DOHH2 (cell line): Measurements from ENCODE around the gene NRCAM.

ENCODE experiments used
- H3F3A ChIP-seq: fragments of 200-600 bp; sonication (generic), shearing (Covaris generic); 2 replicates; pipeline ENCODE4 v1.6.0; 2016; ENCODE audit warnings: antibody characterized with exemption, mild to moderate bottlenecking; ENCODE audit not compliant: control insufficient read depth, insufficient read depth
- H3K27ac ChIP-seq: fragments of 200-600 bp; sonication (generic); 2 replicates; pipeline ENCODE4 v1.5.1; 2014; ENCODE audit warnings: low read depth, mild to moderate bottlenecking, low read length, moderate library complexity
- H3K27me3 ChIP-seq: fragments of 200-600 bp; sonication (generic); 2 replicates; pipeline ENCODE4 v1.6.1; 2014; ENCODE audit warnings: mild to moderate bottlenecking, low read length, mixed read lengths; ENCODE audit not compliant: control insufficient read depth
- H3K36me3 ChIP-seq: fragments of 200-600 bp; sonication (generic); 2 replicates; pipeline ENCODE4 v1.6.1; 2014; ENCODE audit warnings: mild to moderate bottlenecking, low read length, moderate library complexity, mixed read lengths; ENCODE audit not compliant: control insufficient read depth
- H3K4me1 ChIP-seq: fragments of 200-600 bp; sonication (generic); 2 replicates; pipeline ENCODE4 v1.6.1; 2014; ENCODE audit warnings: mild to moderate bottlenecking, low read length, mixed read lengths; ENCODE audit not compliant: control insufficient read depth
- H3K4me2 ChIP-seq: fragments of 200-600 bp; sonication (generic); 2 replicates; pipeline ENCODE4 v1.6.0; 2014; ENCODE audit warnings: mild to moderate bottlenecking, low read length, moderate library complexity
- H3K4me3 ChIP-seq: fragments of 200-600 bp; sonication (generic); 2 replicates; pipeline ENCODE4 v1.5.1; 2014; ENCODE audit warnings: mild to moderate bottlenecking, low read length, mixed read lengths
- H3K79me2 ChIP-seq: fragments of 200-600 bp; sonication (generic); 2 replicates; pipeline ENCODE4 v1.6.1; 2014; ENCODE audit warnings: mild to moderate bottlenecking, low read length, mixed read lengths; ENCODE audit not compliant: control insufficient read depth
- H3K9me2 ChIP-seq: fragments of 200-600 bp; sonication (generic); replicated peaks from 2 replicates; pipeline ENCODE4 v1.6.1; 2014; ENCODE audit warnings: mild to moderate bottlenecking, low read length, mixed read lengths; ENCODE audit not compliant: control insufficient read depth
- H3K9me3 ChIP-seq: fragments of 200-600 bp; sonication (generic); 2 replicates; pipeline ENCODE4 v1.6.1; 2014; ENCODE audit warnings: antibody characterized with exemption, low read length, mixed read lengths; ENCODE audit not compliant: control insufficient read depth, insufficient read depth
- H4K20me1 ChIP-seq: fragments of 200-600 bp; sonication (generic); 2 replicates; pipeline ENCODE4 v1.6.0; 2014; ENCODE audit warnings: low read depth, mild to moderate bottlenecking, antibody characterized with exemption, low read length, moderate library complexity; ENCODE audit not compliant: control insufficient read depth, insufficient read depth
- CTCF ChIP-seq: fragments of 200-600 bp; sonication (generic); IDR thresholded peaks from one replicate; pipeline ENCODE4 v1.5.1; 2014; ENCODE audit warnings: antibody characterized with exemption, mild to moderate bottlenecking, low read depth, low read length; ENCODE audit not compliant: poor library complexity, severe bottlenecking
- EZH2phosphoT487 ChIP-seq: fragments of 200-600 bp; sonication (generic); IDR thresholded peaks from 2 replicates; pipeline ENCODE4 v1.6.1; 2017; ENCODE audit warnings: borderline replicate concordance, mild to moderate bottlenecking, antibody characterized with exemption, low read length, moderate library complexity, mixed read lengths

The NRCAM gene

GRCh38 chr7:108200326-108200725 is 255.9 kb downstream of the NRCAM start:
- Histone ChIP-seq H4K20me1 (no peaks in the 10 kb centered on the region), H3K4me1 (peaks cover 12% of the 10 kb centered on the region), H3K4me2 (no peak overlapping the region), H3K27me3 (no peaks in the 10 kb centered on the region), H3F3A (no peaks in the 10 kb centered on the region), H3K9me2 (no peaks in the 10 kb centered on the region), H3K36me3 (no peaks in the 10 kb centered on the region), H3K27ac (no peak overlapping the region), H3K4me3 (no peak overlapping the region), H3K79me2 (no peaks in the 10 kb centered on the region), H3K9me3 (no peaks in the 10 kb centered on the region)
- TF ChIP-seq CTCF = no peak
- TF ChIP-seq EZH2phosphoT487 = no peak

- no peaks in the 10 kb centered on the region for H3K9me3 ChIP-seq
- TF ChIP-seq CTCF = no peak
- H3K4me2 ChIP-seq = no peak overlapping the region
- no peaks in the 10 kb centered on the region for H3K27me3 ChIP-seq
- no peaks in the 10 kb centered on the region for H3K79me2 ChIP-seq
- no peaks in the 10 kb centered on the region for H3K36me3 ChIP-seq
- no peaks in the 10 kb centered on the region for H3K4me1 ChIP-seq
- H3F3A ChIP-seq = no peaks in the 10 kb centered on the region
- H3K27ac ChIP-seq = no peak overlapping the region
- H3K9me2 ChIP-seq = no peaks in the 10 kb centered on the region
- H4K20me1 ChIP-seq = no peaks in the 10 kb centered on the region
- H3K4me3 ChIP-seq = no peak overlapping the region
Measured at GRCh38 chr7:108197371-108198091, 258.7 kb downstream of the NRCAM start.

- TF ChIP-seq EZH2phosphoT487 (no peak), CTCF (no peak)
- Histone ChIP-seq H4K20me1 (no peaks in the 10 kb centered on the region), H3K36me3 (no peaks in the 10 kb centered on the region), H3K4me1 (no peaks in the 10 kb centered on the region), H3K4me2 (no peak overlapping the region), H3F3A (no peaks in the 10 kb centered on the region), H3K79me2 (no peaks in the 10 kb centered on the region), H3K27ac (no peak overlapping the region), H3K27me3 (no peaks in the 10 kb centered on the region), H3K9me2 (no peaks in the 10 kb centered on the region), H3K9me3 (no peaks in the 10 kb centered on the region), H3K4me3 (no peak overlapping the region)
Measured at GRCh38 chr7:108196004-108196403, 260.2 kb downstream of the NRCAM start.
